Muscle of back (tissue), 13 donors: ENCODE results near the gene KIR3DL3. TPM values are rescaled to one million over a fixed set of nuclear protein-coding genes. Genes with fewer than 3 reads are reported as not detected.
"Not testable (repeated sequence)": the region's sequence is repeated elsewhere in the genome, so short reads cannot be mapped to it uniquely, and the experiment has no call there.

ENCODE experiments used
- DNase-seq, 3 donors: peaks; one replicate each; pipeline versions ENCODE4 v3.0.0 to v3.0.0-alpha.2; 2013
- long read RNA-seq, 9 donors: transcript quantifications; one replicate each; lab custom pipeline, GENCODE V29; 2026
- polyA plus RNA-seq, 10 donors: library from polyadenylated mRNA; unstranded; fragments of 120-200 nt; gene quantifications; one replicate each; pipeline ENCODE4 v1.2.1, GENCODE V29; 2013; ENCODE audit not compliant: insufficient read length in 10 of 10

KIR3DL3 gene
- polyA plus RNA-seq = not detected
- long read RNA-seq, donor 1 = 0 reads
- long read RNA-seq, donor 2 = 0 reads
- long read RNA-seq, donor 3 = 0 reads
- long read RNA-seq, donor 4 = 0 reads
- long read RNA-seq, donor 5 = 0 reads
- long read RNA-seq, donor 6 = 0 reads
- long read RNA-seq, donor 7 = 0 reads
- long read RNA-seq, donor 8 = 0 reads
- long read RNA-seq, donor 9 = 0 reads

DNA sequence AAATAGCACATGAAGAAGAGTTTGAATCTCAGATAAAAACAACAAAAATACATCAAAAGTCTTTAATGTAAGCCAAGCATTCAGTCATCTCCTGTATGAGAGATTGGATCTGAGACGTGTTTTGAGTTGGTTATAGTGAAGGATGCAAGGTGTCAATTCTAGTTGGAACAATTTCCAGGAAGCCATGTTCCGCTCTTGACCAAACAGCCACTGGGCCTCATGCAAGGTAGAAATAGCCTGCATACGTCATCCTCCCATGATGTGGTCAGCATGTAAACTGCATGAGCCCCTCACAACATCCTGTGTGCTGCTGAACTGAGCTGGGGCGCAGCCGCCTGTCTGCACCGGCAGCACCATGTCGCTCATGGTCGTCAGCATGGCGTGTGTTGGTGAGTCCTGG is at the start of gene KIR3DL3:
Gene KIR3DL3, plus strand, starts transcription at position 301 of the 400 bp plus-strand sequence. Its CDS starts 55 bp downstream, at position 356.
- no peak for DNase-seq

DNA sequence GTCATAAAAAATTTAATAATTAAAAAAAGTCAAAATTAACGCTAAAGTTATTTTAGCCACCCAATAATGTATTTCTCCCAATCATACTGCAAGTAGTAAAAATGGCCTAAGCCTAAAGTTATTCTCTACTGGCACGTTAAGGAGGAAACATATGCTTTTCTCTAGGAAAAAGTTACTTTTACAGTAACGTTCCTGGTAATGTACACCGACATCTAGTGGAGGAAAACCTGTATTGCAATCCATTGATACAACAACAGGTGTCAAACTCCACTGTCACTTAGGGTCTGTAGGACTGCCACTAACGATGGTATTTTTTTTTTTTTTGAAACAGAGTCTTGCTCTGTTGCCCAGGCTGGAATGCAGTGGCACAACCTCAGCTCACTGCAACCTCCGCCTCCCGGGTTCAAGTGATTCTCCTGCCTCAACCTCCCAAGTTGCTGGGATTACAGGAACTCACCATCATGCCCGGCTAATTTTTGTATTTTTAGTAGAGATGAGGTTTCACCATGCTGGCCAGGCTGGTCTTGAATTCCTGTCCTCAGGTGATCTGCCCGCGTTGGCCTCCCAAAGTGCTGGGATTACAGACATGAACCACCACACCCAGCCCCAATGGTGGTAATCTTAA is 47.9 kb upstream of the KIR3DL3 start:
- DNase-seq = peak; percentile 11 to 57 (median 45)

DNA sequence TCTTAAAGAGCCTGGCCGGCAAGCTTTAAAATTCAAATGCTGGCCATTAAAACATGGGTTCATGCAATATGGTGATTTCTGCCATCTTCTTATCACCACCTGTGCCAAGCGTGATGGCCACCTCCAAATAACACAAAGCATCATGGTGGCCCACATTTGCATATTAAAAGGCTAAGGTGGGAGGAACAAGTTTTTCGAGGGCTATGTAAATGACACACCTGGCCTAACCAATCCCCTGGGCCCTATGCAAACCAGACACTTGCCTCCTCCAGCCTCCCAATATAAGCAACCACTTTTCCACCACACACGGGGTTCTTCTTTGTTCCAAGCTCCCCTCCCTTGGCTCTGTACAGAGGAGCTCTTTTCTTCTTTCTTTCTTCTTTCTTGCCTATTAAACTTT is 47.0 kb upstream of the KIR3DL3 start:
- no peak for DNase-seq

DNA sequence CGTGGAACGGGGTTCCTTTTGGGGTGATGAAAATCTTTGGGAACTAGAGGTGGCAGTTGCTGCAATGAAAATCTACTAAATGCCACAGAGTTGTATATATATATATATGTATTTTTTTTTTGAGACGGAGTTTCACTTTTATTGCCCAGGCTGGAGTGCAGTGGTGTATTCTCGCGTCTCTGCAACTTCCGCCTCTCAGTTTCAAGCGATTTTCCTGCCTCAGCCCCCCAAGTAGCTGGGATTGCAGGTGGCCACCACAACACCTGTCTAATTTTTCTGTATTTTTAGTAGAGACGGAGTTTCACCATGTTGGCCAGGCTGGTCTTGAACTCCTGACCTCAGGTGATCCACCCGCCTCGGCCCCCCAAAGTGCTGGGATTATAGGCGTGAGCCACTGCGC is 42.6 kb upstream of the KIR3DL3 start:
- not testable (repeated sequence) for DNase-seq

GRCh38 chr19:54682306-54682856 is 41.9 kb upstream of the KIR3DL3 start:
- DNase-seq = no peak

GRCh38 chr19:54684527-54684926 is 39.7 kb upstream of the KIR3DL3 start:
- peak in 2 of 3 donors; percentile 30 to 32 for DNase-seq

DNA sequence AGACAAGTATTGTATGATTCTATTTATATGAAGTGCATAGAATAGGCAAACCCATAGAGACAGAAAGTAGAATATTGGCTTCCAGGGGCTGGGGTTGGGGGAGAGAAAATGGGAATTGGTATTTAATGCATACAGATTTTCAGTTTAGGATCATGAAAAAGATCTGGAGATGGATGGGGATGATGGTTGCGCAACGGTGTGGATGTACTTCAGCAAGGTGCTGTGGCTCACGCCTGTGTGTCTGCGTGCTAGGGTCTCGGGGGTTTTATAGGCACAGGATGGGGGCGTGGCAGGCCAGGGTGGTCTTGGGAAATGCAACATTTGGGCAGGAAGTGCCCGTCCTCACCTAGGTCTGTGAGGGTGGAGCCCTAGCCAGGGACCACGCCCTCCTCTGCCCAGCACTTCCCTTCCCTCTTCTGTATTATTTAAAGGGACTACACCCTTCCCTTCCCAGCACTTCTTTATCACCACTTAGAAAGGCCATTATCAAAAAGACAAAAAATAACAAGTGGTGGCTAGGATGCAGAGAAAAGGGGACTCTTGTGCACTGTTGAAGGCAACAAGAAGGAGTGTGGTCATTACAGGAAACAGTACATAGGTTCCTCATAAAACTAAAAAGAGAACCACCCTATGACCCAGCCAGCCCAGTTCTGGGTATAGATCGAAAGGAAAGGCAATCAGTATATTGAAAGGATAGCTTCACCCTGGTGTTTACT is 32.5 kb upstream of the KIR3DL3 start:
- DNase-seq = no peak

GRCh38 chr19:54692298-54692615 is 32.0 kb upstream of the KIR3DL3 start:
- no peak for DNase-seq

DNA sequence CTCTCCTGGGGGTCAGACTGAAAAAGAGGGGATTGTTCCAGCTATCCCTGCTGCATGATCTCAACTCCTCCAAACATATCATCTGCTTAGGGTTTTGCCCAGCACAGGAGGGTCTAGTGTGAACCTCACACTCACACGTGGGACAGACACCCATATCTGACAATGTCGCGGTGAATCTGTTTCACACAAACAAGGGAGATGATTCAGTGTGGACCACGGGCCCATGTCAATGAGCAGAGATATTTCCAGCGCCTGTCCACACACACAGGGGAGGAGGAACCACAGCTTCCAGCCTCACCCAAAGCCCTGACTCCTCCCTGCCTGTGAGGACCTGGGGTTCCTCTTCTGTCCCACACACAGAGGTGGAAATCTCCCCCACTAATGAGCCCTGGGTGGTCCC is 29.6 kb upstream of the KIR3DL3 start:
- DNase-seq = no peak

GRCh38 chr19:54696117-54696548 is 28.1 kb upstream of the KIR3DL3 start:
- DNase-seq = no peak

DNA sequence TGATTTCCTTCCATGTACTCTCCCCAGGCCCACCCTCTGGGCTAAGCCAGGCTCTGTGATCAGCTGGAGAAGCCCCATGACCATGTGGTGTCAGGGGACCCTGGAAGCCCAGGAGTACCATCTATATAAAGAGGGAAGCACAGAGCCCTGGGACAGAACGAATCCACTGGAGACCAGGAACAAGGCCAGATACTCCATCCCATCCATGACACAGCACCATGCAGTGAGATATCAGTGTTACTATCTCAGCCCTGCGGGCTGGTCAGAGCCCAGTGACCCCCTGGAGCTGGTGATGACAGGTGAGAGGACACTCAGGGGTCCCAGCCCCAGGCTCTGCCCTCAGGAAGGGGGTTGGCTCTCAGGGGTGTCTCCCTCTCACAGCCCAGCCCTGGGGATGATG is 27.5 kb upstream of the KIR3DL3 start:
- no peak for DNase-seq

- not testable (repeated sequence) for DNase-seq
These were observed 26.5 kb upstream of the KIR3DL3 start for GRCh38 chr19:54697716-54698115.

DNA sequence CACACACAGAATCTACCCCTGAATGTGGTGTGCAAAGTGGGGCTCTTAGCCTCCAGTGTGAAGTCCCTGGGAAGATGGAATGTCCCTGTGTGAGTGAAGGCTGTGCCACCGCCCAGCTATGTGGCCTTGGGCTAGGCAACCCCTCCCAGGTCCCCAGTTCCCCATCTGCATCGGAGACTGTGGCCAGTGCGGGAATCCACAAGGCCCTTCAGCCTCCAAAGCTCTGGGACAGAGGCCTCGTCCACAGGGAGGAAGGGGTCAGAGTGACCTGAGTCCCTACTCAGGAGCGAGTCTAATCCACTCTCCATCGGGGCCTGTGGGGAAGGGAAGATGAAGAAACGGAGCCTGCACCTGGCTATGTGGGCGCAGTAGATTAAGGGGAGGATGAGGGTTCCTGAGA is 19.3 kb upstream of the KIR3DL3 start:
- DNase-seq = no peak

DNA sequence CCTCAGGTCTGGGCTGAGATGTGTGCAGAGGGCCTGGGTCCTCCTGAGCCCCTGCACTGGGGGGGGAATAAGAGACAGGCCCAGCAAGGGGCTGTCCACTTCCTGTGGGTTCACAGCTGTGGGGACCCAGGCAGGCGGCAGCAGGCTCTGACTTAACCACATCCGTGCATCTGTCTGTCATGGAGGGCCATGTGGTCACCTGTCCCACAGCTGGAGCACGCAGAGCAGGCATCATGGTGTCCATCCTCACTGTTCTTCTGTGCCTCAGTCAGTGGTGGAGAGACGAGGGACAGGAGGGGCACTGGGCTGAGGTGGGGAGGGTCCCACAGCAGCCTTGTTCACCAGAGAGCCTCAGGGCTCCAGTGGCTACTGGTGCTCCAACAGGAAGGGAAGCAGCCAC is 16.3 kb upstream of the KIR3DL3 start:
- DNase-seq = no peak

DNA sequence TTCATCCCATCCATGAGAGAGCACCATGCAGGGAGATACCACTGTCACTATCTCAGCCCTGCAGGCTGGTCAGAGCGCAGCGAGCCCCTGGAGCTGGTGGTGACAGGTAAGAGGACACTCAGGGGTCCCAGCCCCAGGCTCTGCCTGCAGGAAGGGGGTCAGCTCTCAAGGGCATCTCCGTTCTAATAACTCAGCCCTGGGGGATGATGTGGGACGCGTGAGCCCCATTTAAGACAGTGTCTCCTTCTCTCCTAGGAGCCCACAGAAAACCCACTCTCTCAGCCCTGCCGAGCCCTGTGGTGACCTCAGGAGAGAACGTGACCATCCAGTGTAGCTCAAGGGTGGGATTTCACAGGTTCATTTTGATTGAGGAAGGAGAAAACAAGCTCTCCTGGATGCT is 15.5 kb upstream of the KIR3DL3 start:
- DNase-seq = no peak

GRCh38 chr19:54709212-54709948 is 14.9 kb upstream of the KIR3DL3 start:
- no peak for DNase-seq

DNA sequence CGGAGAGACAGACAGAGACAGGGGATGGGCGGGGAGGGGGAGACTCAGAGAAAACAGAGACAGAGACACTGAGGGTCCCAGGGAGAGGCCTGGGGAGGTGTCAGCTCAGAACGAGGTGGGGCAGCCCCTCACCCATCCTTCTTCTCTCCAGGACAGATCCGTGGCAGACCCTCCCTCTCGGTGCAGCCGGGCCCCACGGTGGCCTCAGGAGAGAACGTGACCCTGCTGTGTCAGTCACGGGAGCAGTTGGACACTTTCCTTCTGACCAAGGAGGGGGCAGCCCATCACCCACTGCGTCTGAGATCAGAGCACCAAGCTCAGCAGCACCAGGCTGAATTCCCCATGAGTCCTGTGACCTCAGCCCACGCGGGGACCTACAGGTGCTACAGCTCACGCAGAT is 14.3 kb upstream of the KIR3DL3 start:
- not testable (repeated sequence) for DNase-seq

DNA sequence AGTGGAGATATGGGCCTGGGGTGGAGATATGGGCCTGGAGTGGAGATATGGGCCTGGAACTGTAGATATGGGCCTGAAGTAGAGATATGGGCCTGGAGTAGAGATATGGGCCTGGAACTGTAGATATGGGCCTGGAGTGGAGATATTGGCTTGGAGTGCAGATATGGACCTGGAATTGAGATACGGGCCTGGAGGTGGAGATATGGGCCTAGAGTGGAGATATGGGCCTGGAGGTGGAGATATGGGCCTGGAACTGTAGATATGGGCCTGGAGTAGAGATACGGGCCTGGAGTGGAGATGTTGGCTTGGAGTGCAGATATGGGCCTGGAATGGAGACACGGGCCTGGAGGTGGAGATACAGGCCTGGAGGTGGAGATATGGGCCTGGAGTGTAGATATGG is 402 bp downstream of the KIR3DL3 start:
- no peak for DNase-seq

GRCh38 chr19:54725321-54725720 is 1.1 kb downstream of the KIR3DL3 start:
- DNase-seq = no peak

GRCh38 chr19:54727562-54727961 is 3.3 kb downstream of the KIR3DL3 start:
- no peak for DNase-seq

GRCh38 chr19:54728167-54728566 is 3.9 kb downstream of the KIR3DL3 start:
- no peak for DNase-seq
